ENCODE results near the gene SLC13A5.

Gene SLC13A5

DNA sequence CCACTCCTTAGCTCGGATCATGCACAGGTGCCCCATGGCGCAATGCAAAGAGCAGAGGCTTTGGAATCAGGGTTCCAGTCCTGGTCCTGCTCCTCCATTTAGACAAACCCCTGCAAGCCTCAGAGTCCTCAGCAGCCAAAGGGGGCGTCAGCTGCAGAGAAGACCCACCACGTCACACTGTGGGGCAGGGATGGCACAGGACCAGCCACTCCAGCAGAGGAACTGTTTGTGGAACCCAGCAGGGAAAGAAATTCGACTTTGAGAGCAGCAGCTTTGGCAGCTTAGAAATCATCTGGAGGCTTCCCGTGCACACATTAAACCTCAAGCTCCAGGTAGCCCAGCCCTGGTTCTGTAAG lies 36.4 kb downstream of the SLC13A5 start:
- Histone ChIP-seq H3K27ac (ENCODE audit: extremely low read depth, low read depth, low read length) (no peak overlapping the region), H3K36me3 (ENCODE audit: control insufficient read depth in 2 of 2, insufficient read depth in 1 of 2, low read length in 2 of 2) (no peaks in the 10 kb centered on the region), H3K9me3 (ENCODE audit: control insufficient read depth, insufficient read depth, low read depth, low read length) (no peaks in the 10 kb centered on the region), H3K4me1 (ENCODE audit: control insufficient read depth, insufficient read depth, low read length) (no peaks in the 10 kb centered on the region), H3K4me3 (ENCODE audit: low read depth, low read length) (no peak overlapping the region)
- POLR2A ChIA-PET = no interaction called here
- TF ChIP-seq YY2 (tag by site-specific recombination; IDR thresholded peaks at IDR 0.05) (no peak), ZIC2 (tag by site-specific recombination; IDR thresholded peaks at IDR 0.05) (peak; percentile 50)
- CTCF ChIA-PET = no interaction called here

DNA sequence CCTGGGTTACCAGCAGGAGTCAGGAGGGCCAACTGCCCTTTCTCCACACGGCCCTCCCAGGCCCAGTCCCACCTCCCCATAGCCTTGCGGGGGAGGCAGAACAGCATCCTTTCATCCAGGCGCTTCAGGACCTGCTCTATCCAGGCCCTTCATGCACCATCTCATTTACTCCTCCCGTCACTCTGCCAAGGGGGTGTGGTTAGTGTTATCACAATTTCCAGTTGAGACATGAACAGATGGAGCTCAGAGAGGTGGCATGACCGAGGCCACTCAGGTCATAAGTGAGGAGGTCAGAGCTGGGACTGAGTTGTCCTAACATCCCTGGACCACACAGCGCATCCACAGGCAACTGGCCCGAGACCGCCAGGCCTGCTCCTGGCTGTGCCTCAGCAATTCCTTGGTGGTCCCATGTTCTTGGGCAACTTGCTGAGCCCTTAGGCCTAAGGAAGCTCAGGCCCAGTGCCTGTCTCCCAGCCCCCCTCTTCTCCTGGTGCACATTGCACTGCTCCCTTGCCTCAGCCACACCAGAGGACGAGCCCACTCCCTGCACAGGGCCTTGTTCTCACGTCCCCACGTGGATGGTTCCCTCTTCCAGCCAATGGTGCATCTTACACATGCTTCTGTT lies 37.9 kb downstream of the SLC13A5 start:
- no peaks in the 10 kb centered on the region; a peak in 1 of 3 replicates for H3K36me3 ChIP-seq (ENCODE audit: control insufficient read depth in 2 of 2, insufficient read depth in 1 of 2, low read length in 2 of 2)
- CTCF ChIA-PET = interaction anchor here (0.6 to 1.1 kb wide), 2 partner anchors 38 to 327 kb away, joined by 3 to 4 read pairs; partner anchors contain the start of gene SLC13A5
- H3K4me3 ChIP-seq (ENCODE audit: low read depth, low read length) = no peak overlapping the region
- no peak for TF ChIP-seq ZNF585B (tag by site-specific recombination; IDR thresholded peaks at IDR 0.05)
- no peak for TF ChIP-seq ZNF501 (tag by site-specific recombination; IDR thresholded peaks at IDR 0.05)
- TF ChIP-seq ZNF155 (tag by site-specific recombination; IDR thresholded peaks at IDR 0.05) = no peak
- TF ChIP-seq, protein P1, sequence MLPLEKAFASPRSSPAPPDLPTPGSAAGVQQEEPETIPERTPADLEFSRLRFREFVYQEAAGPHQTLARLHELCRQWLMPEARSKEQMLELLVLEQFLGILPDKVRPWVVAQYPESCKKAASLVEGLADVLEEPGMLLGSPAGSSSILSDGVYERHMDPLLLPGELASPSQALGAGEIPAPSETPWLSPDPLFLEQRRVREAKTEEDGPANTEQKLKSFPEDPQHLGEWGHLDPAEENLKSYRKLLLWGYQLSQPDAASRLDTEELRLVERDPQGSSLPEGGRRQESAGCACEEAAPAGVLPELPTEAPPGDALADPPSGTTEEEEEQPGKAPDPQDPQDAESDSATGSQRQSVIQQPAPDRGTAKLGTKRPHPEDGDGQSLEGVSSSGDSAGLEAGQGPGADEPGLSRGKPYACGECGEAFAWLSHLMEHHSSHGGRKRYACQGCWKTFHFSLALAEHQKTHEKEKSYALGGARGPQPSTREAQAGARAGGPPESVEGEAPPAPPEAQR (tag by site-specific recombination; IDR thresholded peaks at IDR 0.05) = no peak
- no peak for TF ChIP-seq ZNF23 (tag by site-specific recombination; IDR thresholded peaks at IDR 0.05; ENCODE audit: borderline replicate concordance)
- TF ChIP-seq ZNF19 (tag by site-specific recombination; IDR thresholded peaks at IDR 0.05; ENCODE audit: low read depth) = no peak
- no peak for TF ChIP-seq ZNF555 (tag by site-specific recombination; conservative IDR thresholded peaks at IDR 0.05)
- TF ChIP-seq ZNF302 (tag by site-specific recombination; IDR thresholded peaks at IDR 0.05; ENCODE audit: low read depth) = no peak
- TF ChIP-seq, protein P2, sequence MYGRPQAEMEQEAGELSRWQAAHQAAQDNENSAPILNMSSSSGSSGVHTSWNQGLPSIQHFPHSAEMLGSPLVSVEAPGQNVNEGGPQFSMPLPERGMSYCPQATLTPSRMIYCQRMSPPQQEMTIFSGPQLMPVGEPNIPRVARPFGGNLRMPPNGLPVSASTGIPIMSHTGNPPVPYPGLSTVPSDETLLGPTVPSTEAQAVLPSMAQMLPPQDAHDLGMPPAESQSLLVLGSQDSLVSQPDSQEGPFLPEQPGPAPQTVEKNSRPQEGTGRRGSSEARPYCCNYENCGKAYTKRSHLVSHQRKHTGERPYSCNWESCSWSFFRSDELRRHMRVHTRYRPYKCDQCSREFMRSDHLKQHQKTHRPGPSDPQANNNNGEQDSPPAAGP (tag by site-specific recombination; IDR thresholded peaks at IDR 0.05) = no peak
- TF ChIP-seq, protein P3, sequence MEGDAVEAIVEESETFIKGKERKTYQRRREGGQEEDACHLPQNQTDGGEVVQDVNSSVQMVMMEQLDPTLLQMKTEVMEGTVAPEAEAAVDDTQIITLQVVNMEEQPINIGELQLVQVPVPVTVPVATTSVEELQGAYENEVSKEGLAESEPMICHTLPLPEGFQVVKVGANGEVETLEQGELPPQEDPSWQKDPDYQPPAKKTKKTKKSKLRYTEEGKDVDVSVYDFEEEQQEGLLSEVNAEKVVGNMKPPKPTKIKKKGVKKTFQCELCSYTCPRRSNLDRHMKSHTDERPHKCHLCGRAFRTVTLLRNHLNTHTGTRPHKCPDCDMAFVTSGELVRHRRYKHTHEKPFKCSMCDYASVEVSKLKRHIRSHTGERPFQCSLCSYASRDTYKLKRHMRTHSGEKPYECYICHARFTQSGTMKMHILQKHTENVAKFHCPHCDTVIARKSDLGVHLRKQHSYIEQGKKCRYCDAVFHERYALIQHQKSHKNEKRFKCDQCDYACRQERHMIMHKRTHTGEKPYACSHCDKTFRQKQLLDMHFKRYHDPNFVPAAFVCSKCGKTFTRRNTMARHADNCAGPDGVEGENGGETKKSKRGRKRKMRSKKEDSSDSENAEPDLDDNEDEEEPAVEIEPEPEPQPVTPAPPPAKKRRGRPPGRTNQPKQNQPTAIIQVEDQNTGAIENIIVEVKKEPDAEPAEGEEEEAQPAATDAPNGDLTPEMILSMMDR (tag by site-specific recombination; IDR thresholded peaks at IDR 0.05) = no peak
- TF ChIP-seq, protein P4, sequence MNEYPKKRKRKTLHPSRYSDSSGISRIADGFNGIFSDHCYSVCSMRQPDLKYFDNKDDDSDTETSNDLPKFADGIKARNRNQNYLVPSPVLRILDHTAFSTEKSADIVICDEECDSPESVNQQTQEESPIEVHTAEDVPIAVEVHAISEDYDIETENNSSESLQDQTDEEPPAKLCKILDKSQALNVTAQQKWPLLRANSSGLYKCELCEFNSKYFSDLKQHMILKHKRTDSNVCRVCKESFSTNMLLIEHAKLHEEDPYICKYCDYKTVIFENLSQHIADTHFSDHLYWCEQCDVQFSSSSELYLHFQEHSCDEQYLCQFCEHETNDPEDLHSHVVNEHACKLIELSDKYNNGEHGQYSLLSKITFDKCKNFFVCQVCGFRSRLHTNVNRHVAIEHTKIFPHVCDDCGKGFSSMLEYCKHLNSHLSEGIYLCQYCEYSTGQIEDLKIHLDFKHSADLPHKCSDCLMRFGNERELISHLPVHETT (tag by site-specific recombination; IDR thresholded peaks at IDR 0.05) = no peak
- TF ChIP-seq, protein P5, sequence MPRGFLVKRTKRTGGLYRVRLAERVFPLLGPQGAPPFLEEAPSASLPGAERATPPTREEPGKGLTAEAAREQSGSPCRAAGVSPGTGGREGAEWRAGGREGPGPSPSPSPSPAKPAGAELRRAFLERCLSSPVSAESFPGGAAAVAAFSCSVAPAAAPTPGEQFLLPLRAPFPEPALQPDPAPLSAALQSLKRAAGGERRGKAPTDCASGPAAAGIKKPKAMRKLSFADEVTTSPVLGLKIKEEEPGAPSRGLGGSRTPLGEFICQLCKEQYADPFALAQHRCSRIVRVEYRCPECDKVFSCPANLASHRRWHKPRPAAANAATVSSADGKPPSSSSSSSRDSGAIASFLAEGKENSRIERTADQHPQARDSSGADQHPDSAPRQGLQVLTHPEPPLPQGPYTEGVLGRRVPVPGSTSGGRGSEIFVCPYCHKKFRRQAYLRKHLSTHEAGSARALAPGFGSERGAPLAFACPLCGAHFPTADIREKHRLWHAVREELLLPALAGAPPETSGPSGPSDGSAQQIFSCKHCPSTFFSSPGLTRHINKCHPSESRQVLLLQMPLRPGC (tag by site-specific recombination; IDR thresholded peaks at IDR 0.05) = no peak
- TF ChIP-seq ZNF24 (tag by site-specific recombination; IDR thresholded peaks at IDR 0.05) = no peak
- TF ChIP-seq ZBTB20 (tag by site-specific recombination; IDR thresholded peaks at IDR 0.05) = no peak
- no peak for TF ChIP-seq ZNF621 (tag by site-specific recombination; IDR thresholded peaks at IDR 0.05)
- TF ChIP-seq ZBTB21 (tag by site-specific recombination; IDR thresholded peaks at IDR 0.05) = no peak
- no peak for TF ChIP-seq GLI2 (tag by site-specific recombination; IDR thresholded peaks at IDR 0.05; ENCODE audit: borderline replicate concordance, low read depth)
- H3K4me1 ChIP-seq (ENCODE audit: control insufficient read depth, insufficient read depth, low read length) = no peaks in the 10 kb centered on the region
- no peaks in the 10 kb centered on the region for H3K9me3 ChIP-seq (ENCODE audit: control insufficient read depth, insufficient read depth, low read depth, low read length)
- POLR2A ChIA-PET = no interaction called here
- no peak overlapping the region for H3K27ac ChIP-seq (ENCODE audit: extremely low read depth, low read depth, low read length)

All from HEK293 (cell line).